ENCODE results near the gene PNMT.

The PNMT gene

DNA sequence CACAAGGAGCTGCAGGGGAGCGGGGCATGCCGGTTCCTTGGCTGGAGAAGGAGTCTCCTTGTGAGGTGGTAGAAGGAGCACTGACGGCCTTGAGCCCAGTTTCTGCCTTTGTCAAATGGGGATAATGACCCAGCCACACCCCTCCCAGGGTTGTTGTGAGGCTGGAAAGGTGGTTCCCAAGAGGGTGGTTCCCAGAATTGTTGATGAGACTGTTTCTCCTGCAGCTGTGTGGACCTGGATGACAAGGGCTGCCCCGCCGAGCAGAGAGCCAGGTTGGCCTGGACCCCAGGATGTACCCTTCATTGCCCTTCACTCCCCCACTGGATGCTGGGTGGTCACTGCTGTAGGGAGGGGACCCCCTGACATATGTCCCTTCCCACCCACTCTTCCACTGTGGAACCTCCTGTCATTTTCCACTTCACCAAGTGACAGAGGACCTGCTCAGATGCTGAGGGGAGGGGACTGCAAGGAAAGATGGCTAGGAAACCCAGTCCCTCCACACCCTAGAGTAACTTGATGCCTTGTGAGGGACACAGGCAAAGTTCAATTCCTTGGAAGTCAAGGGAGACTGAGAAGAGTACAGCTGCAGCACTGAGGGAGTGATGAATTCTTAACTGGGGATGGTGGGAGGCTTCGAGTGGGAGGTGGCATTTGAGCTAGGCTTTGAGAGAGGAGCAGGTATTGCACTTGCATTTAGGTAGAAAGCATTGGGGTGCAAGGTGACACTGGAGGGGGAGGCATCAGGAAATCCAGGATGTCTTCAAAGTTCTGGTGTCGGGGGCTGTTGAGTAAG, 51.5 kb downstream of the PNMT start:
- peaks cover 10 to 66% of the 10 kb centered on the region in 2 experiments; a peak in 2 of 3 replicates for H3K36me3 ChIP-seq (ENCODE audit: control insufficient read depth in 2 of 2, insufficient read depth in 1 of 2, low read length in 2 of 2)
- no peaks in the 10 kb centered on the region for H3K9me3 ChIP-seq (ENCODE audit: control insufficient read depth, insufficient read depth, low read depth, low read length)
- POLR2A ChIA-PET, result interaction anchor here (2.8 kb wide), 1 partner anchor 10 kb away, joined by 10 read pairs; the partner anchor contains the start of gene MIEN1
- no peak overlapping the region for H3K27ac ChIP-seq (ENCODE audit: extremely low read depth, low read depth, low read length)
- CTCF ChIA-PET, result interaction anchor here (0.6 to 2.2 kb wide), 7 partner anchors 10 to 108 kb away, joined by 3 to 8 read pairs (median 5); partner anchors contain the start of gene PNMT
- H3K4me3 ChIP-seq (ENCODE audit: low read depth, low read length), result no peak overlapping the region
- no peaks in the 10 kb centered on the region for H3K4me1 ChIP-seq (ENCODE audit: control insufficient read depth, insufficient read depth, low read length)
- TF ChIP-seq, protein P1, sequence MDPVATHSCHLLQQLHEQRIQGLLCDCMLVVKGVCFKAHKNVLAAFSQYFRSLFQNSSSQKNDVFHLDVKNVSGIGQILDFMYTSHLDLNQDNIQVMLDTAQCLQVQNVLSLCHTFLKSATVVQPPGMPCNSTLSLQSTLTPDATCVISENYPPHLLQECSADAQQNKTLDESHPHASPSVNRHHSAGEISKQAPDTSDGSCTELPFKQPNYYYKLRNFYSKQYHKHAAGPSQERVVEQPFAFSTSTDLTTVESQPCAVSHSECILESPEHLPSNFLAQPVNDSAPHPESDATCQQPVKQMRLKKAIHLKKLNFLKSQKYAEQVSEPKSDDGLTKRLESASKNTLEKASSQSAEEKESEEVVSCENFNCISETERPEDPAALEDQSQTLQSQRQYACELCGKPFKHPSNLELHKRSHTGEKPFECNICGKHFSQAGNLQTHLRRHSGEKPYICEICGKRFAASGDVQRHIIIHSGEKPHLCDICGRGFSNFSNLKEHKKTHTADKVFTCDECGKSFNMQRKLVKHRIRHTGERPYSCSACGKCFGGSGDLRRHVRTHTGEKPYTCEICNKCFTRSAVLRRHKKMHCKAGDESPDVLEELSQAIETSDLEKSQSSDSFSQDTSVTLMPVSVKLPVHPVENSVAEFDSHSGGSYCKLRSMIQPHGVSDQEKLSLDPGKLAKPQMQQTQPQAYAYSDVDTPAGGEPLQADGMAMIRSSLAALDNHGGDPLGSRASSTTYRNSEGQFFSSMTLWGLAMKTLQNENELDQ (tag by site-specific recombination; IDR thresholded peaks at IDR 0.05; ENCODE audit: low read depth), result no peak
- TF ChIP-seq, protein P2, sequence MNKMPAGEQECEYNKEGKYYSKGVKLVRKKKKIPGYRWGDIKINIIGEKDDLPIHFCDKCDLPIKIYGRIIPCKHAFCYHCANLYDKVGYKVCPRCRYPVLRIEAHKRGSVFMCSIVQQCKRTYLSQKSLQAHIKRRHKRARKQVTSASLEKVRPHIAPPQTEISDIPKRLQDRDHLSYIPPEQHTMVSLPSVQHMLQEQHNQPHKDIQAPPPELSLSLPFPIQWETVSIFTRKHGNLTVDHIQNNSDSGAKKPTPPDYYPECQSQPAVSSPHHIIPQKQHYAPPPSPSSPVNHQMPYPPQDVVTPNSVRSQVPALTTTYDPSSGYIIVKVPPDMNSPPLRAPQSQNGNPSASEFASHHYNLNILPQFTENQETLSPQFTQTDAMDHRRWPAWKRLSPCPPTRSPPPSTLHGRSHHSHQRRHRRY (tag by site-specific recombination; IDR thresholded peaks at IDR 0.05), result no peak
- TF ChIP-seq, protein P3, sequence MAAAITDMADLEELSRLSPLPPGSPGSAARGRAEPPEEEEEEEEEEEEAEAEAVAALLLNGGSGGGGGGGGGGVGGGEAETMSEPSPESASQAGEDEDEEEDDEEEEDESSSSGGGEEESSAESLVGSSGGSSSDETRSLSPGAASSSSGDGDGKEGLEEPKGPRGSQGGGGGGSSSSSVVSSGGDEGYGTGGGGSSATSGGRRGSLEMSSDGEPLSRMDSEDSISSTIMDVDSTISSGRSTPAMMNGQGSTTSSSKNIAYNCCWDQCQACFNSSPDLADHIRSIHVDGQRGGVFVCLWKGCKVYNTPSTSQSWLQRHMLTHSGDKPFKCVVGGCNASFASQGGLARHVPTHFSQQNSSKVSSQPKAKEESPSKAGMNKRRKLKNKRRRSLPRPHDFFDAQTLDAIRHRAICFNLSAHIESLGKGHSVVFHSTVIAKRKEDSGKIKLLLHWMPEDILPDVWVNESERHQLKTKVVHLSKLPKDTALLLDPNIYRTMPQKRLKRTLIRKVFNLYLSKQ (tag by site-specific recombination; IDR thresholded peaks at IDR 0.05; ENCODE audit: borderline replicate concordance), result no peak
- no peak for TF ChIP-seq ZNF600 (tag by site-specific recombination; IDR thresholded peaks at IDR 0.05)
- TF ChIP-seq ZFHX2 (tag by site-specific recombination; conservative IDR thresholded peaks at IDR 0.05), result peak; percentile 79
- no peak for TF ChIP-seq ZNF623 (tag by site-specific recombination; IDR thresholded peaks at IDR 0.05)
- TF ChIP-seq ZBTB17 (tag by site-specific recombination; IDR thresholded peaks at IDR 0.05), result no peak
- no peak for TF ChIP-seq REPIN1 (tag by site-specific recombination; IDR thresholded peaks at IDR 0.05; ENCODE audit: low read depth)
- TF ChIP-seq ZNF624 (tag by site-specific recombination; IDR thresholded peaks at IDR 0.05), result no peak
- TF ChIP-seq ZNF211 (tag by site-specific recombination; IDR thresholded peaks at IDR 0.05; ENCODE audit: low read depth), result no peak
- no peak for TF ChIP-seq ZNF354C (tag by site-specific recombination; IDR thresholded peaks at IDR 0.05; ENCODE audit: borderline replicate concordance, low read depth)
- peak; percentile 77 for TF ChIP-seq EGR2 (tag by site-specific recombination; IDR thresholded peaks at IDR 0.05; ENCODE audit: low read depth)
- TF ChIP-seq ZIC2 (tag by site-specific recombination; IDR thresholded peaks at IDR 0.05), result no peak
- TF ChIP-seq, protein P4, sequence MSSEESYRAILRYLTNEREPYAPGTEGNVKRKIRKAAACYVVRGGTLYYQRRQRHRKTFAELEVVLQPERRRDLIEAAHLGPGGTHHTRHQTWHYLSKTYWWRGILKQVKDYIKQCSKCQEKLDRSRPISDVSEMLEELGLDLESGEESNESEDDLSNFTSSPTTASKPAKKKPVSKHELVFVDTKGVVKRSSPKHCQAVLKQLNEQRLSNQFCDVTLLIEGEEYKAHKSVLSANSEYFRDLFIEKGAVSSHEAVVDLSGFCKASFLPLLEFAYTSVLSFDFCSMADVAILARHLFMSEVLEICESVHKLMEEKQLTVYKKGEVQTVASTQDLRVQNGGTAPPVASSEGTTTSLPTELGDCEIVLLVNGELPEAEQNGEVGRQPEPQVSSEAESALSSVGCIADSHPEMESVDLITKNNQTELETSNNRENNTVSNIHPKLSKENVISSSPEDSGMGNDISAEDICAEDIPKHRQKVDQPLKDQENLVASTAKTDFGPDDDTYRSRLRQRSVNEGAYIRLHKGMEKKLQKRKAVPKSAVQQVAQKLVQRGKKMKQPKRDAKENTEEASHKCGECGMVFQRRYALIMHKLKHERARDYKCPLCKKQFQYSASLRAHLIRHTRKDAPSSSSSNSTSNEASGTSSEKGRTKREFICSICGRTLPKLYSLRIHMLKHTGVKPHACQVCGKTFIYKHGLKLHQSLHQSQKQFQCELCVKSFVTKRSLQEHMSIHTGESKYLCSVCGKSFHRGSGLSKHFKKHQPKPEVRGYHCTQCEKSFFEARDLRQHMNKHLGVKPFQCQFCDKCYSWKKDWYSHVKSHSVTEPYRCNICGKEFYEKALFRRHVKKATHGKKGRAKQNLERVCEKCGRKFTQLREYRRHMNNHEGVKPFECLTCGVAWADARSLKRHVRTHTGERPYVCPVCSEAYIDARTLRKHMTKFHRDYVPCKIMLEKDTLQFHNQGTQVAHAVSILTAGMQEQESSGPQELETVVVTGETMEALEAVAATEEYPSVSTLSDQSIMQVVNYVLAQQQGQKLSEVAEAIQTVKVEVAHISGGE (tag by site-specific recombination; conservative IDR thresholded peaks at IDR 0.05; ENCODE audit: low read depth), result no peak
- no peak for TF ChIP-seq ZNF292 (tag by site-specific recombination; IDR thresholded peaks at IDR 0.05; ENCODE audit: borderline replicate concordance, low read depth)
- TF ChIP-seq, protein P5, sequence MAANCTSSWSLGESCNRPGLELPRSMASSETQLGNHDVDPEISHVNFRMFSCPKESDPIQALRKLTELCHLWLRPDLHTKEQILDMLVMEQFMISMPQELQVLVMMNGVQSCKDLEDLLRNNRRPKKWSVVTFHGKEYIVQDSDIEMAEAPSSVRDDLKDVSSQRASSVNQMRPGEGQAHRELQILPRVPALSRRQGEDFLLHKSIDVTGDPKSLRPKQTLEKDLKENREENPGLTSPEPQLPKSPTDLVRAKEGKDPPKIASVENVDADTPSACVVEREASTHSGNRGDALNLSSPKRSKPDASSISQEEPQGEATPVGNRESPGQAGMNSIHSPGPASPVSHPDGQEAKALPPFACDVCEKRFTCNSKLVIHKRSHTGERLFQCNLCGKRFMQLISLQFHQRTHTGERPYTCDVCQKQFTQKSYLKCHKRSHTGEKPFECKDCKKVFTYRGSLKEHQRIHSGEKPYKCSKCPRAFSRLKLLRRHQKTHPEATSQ (tag by site-specific recombination; IDR thresholded peaks at IDR 0.05), result no peak
- no peak for TF ChIP-seq ZNF654 (tag by site-specific recombination; IDR thresholded peaks at IDR 0.05; ENCODE audit: low read depth)
- no peak for TF ChIP-seq ZNF146 (tag by site-specific recombination; IDR thresholded peaks at IDR 0.05)
- TF ChIP-seq KLF1 (tag by site-specific recombination; IDR thresholded peaks at IDR 0.05), result peak; percentile 71
- no peak for TF ChIP-seq ZNF423 (tag by site-specific recombination; IDR thresholded peaks at IDR 0.05)
- TF ChIP-seq, protein P6, sequence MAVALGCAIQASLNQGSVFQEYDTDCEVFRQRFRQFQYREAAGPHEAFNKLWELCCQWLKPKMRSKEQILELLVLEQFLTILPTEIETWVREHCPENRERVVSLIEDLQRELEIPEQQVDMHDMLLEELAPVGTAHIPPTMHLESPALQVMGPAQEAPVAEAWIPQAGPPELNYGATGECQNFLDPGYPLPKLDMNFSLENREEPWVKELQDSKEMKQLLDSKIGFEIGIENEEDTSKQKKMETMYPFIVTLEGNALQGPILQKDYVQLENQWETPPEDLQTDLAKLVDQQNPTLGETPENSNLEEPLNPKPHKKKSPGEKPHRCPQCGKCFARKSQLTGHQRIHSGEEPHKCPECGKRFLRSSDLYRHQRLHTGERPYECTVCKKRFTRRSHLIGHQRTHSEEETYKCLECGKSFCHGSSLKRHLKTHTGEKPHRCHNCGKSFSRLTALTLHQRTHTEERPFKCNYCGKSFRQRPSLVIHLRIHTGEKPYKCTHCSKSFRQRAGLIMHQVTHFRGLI (tag by site-specific recombination; IDR thresholded peaks at IDR 0.05), result peak; percentile 95
- TF ChIP-seq ZNF138 (tag by site-specific recombination; IDR thresholded peaks at IDR 0.05; ENCODE audit: borderline replicate concordance), result no peak
- TF ChIP-seq ZNF585B (tag by site-specific recombination; IDR thresholded peaks at IDR 0.05), result no peak
